H1 (cell line): ENCODE measurements around the gene RNMT. TPM values are rescaled to one million over a fixed set of nuclear protein-coding genes. Genes with fewer than 3 reads are reported as not detected.

Experiments
- CHD7 ChIP-seq: fragments of 300-600 bp; sonication (generic); IDR thresholded peaks from 2 replicates; pipeline ENCODE4 v1.7.1; 2012; ENCODE audit warnings: low read length, moderate library complexity, mild to moderate bottlenecking, inconsistent platforms; ENCODE audit not compliant: insufficient replicate concordance
- polyA plus RNA-seq, 7 experiments: library from polyadenylated mRNA; depleted of rRNA in 3 of 7; stranded (reverse) in 5 of 7; unstranded in 2 of 7; fragments of >200 nt in 5 of 7; fragments of 200-250 nt in 2 of 7; gene quantifications; 1 replicate in 5 of 7; 2 replicates in 1 of 7; 4 replicates in 1 of 7; pipeline versions ENCODE4 v1.2.1 to v1.2.3, GENCODE V29; 2011 to 2013; ENCODE audit warnings: missing spikeins in 2 of 7, mixed read lengths in 2 of 7
- total RNA-seq: library from RNA; stranded (reverse); fragmentation: NEBNext Ultra II Directional; extraction: Animal tissue kit (Norgen Biotek cat#: 25700); gene quantifications from 2 replicates; pipeline ENCODE4 v1.2.1, GENCODE V29; 2021

The RNMT gene
- total and polyA plus RNA-seq, 2 of the 8 experiments (the other 6 are each of a cell fraction or from before 2014, with no cell fraction given): 25.3 to 63.5 TPM

DNA sequence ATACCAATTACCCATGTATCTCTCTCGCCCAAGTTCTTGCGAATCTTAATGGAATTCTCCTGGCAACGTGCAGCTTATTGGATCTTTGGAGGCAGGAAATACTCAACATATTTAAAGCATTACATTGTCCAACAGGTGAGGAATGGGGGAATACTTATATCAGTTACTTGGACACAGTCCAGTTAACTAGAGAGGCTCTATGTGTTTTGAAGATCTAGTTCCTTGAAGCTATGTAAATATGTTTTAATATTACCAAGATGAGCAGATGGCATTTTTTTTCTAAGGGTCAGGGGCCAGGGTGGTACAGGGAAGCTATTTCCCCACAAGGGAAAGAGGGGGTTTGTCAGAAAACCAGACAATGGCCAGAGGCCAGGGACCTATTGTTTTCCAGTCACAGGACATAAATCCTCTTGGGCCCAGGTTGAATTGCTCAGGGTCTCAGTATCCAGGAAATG is 70.7 kb downstream of the RNMT start (continued):
- no peak for TF ChIP-seq CHD7
